ENCODE results near the gene SPATA31C1.
"Not testable (repeated sequence)": the region's sequence is repeated elsewhere in the genome, so short reads cannot be mapped to it uniquely, and the experiment has no call there.

SPATA31C1 gene

GRCh38 chr9:87917662-87918061, at the start of gene SPATA31C1:
Gene SPATA31C1, plus strand, starts transcription at chr9:87917962.
- not testable (repeated sequence) for DNase-seq

- TF ChIP-seq GATA1 (IDR thresholded peaks at IDR 0.05; ENCODE audit: low read depth, low read length) (no peak), POLR2A (IDR thresholded peaks at IDR 0.05; ENCODE audit: low read length) (no peak)
- no peak for DNase-seq
Measured at GRCh38 chr9:87868175-87868574, 49.6 kb upstream of the SPATA31C1 start.

GRCh38 chr9:87868635-87869034, 49.1 kb upstream of the SPATA31C1 start:
- no peak for DNase-seq
- TF ChIP-seq POLR2A (IDR thresholded peaks at IDR 0.05; ENCODE audit: low read length) (no peak), GATA1 (IDR thresholded peaks at IDR 0.05; ENCODE audit: low read depth, low read length) (no peak)

- TF ChIP-seq GATA1 (IDR thresholded peaks at IDR 0.05; ENCODE audit: low read depth, low read length) (no peak), POLR2A (IDR thresholded peaks at IDR 0.05; ENCODE audit: low read length) (no peak)
- peak in 1 of 2 experiments; percentile 35 for DNase-seq
Measured at GRCh38 chr9:87869082-87869481, 48.7 kb upstream of the SPATA31C1 start.

- no peak for DNase-seq
- TF ChIP-seq POLR2A (IDR thresholded peaks at IDR 0.05; ENCODE audit: low read length) = no peak
- TF ChIP-seq GATA1 (IDR thresholded peaks at IDR 0.05; ENCODE audit: low read depth, low read length) = no peak
Measured at GRCh38 chr9:87871425-87872078, 46.2 kb upstream of the SPATA31C1 start.

DNA sequence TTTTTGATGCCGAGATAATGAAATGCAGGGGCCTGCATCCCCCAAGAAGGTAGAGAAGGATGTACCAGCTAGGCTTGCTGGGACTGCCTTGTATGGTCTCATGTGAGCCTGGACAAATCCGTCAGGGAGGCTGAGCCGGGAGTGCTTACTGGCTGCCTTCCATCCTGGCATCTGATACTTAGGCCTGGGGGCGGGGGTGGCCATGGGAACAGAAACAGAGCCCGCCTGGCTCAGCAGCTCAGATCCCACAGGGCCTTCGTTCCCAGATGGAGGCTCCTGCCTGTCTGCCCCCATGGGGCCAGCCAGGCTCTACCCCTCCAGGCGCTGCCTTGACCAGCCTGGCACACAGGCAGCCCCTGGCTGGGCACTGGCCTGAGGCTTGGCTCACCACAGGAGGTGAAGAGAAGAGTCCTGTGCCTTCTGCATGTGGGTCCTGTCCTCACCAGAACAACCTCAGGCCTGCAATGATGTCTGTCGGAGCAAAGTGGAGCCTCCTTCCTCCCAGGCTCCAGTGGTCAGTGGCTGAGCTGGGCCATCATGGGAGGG, 45.6 kb upstream of the SPATA31C1 start:
- DNase-seq = no peak
- no peak for TF ChIP-seq POLR2A (IDR thresholded peaks at IDR 0.05; ENCODE audit: low read length)
- no peak for TF ChIP-seq GATA1 (IDR thresholded peaks at IDR 0.05; ENCODE audit: low read depth, low read length)

DNA sequence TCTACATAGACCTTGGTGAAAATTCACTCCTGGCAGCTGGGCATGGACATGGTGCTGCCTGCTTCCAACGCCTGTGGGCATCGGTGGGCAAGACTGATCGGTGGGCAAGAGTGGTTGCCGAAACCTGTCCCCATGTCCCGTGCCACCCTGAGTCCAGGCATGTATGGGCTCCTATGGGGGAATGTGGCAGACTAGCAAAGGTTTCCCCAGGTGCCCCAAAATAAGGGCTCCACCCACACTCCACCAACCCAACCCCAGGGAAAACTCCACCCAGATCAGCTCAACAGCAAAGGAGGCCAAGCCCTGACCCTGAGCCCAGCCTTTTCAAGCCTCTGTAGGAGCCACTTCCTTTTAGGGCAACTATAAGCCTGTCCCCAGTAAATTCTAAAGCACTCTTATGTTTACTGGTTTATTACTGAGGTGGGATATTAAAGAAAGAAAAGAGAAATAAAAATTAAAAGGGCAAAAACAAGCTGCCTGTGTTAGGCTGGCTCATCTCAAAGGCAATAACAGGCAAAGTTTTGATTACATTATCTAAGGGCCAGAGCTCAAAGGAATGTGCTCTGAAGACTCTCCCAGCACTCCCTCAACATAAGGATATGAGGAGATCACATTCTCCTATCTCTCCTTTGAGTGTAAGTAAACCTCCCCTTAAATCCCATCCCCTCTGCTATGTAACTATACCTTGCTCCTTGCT, 44.0 kb upstream of the SPATA31C1 start:
- no peak for TF ChIP-seq GATA1 (IDR thresholded peaks at IDR 0.05; ENCODE audit: low read depth, low read length)
- TF ChIP-seq POLR2A (IDR thresholded peaks at IDR 0.05; ENCODE audit: low read length) = no peak
- no peak for DNase-seq

DNA sequence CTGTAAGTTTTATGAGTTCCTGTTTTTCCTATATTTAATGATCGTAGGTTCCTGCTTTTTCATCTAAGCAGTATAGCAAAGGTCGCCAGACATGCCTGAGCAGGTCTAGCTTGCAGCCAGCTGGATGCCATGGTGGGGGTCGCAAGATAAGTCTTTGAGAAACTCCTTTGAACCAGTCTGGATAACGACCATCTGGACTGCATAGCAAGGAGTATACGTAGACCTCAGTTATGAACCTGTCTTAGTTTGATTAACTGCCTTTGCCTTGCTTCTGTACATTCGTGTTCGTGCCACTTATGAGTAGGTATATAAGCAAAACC, 43.5 kb upstream of the SPATA31C1 start:
- TF ChIP-seq GATA1 (IDR thresholded peaks at IDR 0.05; ENCODE audit: low read depth, low read length) = no peak
- TF ChIP-seq POLR2A (IDR thresholded peaks at IDR 0.05; ENCODE audit: low read length) = no peak
- no peak for DNase-seq

DNA sequence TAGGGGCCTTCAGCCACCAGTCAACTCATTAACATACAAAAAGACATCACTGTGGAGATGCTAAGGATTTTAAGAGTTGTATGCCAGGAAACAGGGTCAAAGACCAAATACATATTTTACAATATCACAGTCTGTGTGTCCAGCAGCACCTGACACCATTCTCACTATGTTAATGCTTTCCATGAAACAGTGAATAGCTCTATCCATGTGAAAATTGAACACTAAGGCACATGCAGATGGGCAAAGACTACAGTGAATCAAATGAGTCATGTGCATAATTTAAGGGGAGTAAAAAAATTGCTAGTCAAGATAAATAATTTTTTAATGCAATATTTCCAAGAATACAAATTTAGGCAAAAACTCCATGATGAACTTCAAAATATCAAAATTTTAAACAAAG, 42.7 kb upstream of the SPATA31C1 start:
- DNase-seq = no peak
- TF ChIP-seq GATA1 (IDR thresholded peaks at IDR 0.05; ENCODE audit: low read depth, low read length) (no peak), POLR2A (IDR thresholded peaks at IDR 0.05; ENCODE audit: low read length) (no peak)

- no peak for TF ChIP-seq POLR2A (IDR thresholded peaks at IDR 0.05; ENCODE audit: low read length)
- no peak for TF ChIP-seq GATA1 (IDR thresholded peaks at IDR 0.05; ENCODE audit: low read depth, low read length)
- no peak for DNase-seq
Measured at GRCh38 chr9:87875831-87876545, 41.8 kb upstream of the SPATA31C1 start.

DNA sequence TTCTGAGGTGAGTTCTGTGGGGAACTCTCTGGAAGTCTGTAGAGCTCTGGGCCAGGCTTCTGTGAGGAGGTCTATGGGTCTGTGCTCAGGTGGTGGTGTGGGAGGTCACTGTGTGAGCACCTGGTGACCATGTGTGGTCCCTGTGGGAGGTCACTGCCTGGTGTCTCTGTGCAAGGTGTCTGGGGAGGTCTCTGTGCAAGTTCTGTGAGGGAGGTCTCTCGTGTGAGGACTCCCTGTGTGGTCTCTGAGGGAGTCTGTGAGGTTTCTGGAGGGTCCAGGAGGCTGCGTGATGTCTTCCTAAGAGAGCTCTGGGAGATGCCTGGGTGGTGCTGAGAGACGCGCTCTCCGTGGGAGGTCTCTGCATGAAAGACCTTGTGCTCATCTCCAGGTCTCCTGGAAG, 41.1 kb upstream of the SPATA31C1 start:
- TF ChIP-seq GATA1 (IDR thresholded peaks at IDR 0.05; ENCODE audit: low read depth, low read length) (no peak), POLR2A (IDR thresholded peaks at IDR 0.05; ENCODE audit: low read length) (no peak)
- DNase-seq = no peak

DNA sequence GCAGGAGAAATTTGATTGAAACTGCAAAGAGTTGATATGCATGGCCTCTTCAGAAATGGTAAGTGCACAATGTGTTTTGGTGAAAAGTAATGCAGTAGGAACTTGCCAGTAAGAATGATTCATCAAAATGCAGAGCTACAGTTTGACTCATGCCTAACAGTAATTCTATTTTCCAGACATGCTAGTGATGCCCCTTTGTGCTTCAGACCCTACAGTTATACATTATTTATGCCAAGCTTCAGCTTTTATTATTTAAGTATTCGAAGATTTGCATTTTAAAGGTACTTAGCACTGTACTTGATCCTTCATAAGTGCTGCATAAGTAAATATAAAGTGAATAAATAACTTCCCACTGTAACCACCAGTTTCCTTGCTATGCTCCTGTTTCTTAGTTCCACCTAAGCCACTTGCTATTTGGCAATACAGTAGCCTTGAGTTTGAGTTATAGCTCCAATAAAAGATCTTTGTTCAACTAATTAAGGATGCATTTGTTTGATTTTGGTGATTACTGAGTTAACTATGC, 38.7 kb upstream of the SPATA31C1 start:
- TF ChIP-seq GATA1 (IDR thresholded peaks at IDR 0.05; ENCODE audit: low read depth, low read length) (no peak), POLR2A (IDR thresholded peaks at IDR 0.05; ENCODE audit: low read length) (no peak)
- DNase-seq = peak; percentile 36 to 63

- DNase-seq = no peak
- TF ChIP-seq POLR2A (IDR thresholded peaks at IDR 0.05; ENCODE audit: low read length) (no peak), GATA1 (IDR thresholded peaks at IDR 0.05; ENCODE audit: low read depth, low read length) (no peak)
Measured at GRCh38 chr9:87880116-87880515, 37.6 kb upstream of the SPATA31C1 start.

- no peak for TF ChIP-seq GATA1 (IDR thresholded peaks at IDR 0.05; ENCODE audit: low read depth, low read length)
- no peak for TF ChIP-seq POLR2A (IDR thresholded peaks at IDR 0.05; ENCODE audit: low read length)
- DNase-seq = no peak
Measured at GRCh38 chr9:87880683-87881082, 37.1 kb upstream of the SPATA31C1 start.

All from erythroblast (primary cell).